ENCODE data around the gene RHOBTB1.
A peak's percentile ranks its signal among the peaks of the same experiment; 100 is the strongest.

RHOBTB1 gene

DNA sequence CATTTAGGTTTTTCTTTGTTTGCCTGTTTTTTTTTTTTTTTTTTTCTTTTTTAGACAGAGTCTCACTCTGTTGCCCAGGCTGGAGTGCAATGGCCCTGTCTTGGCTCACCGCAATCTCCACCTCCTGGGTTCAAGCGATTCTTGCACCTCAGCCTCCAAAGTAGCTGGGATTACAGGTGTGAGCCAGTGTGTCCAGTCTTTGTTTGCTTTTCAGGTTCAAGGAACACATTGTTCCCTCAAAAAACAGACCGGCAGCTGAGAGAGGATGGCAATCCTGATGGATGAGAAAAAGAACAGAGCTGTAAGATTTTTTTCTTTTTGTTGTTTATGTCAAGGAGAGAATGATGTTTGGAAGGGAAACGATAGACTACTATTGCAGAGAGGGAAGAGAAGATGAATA lies 23.3 kb upstream of the RHOBTB1 start:
- DNase-seq (ENCODE audit: low read depth in 1 of 2, low spot score in 1 of 2) = no peak

DNA sequence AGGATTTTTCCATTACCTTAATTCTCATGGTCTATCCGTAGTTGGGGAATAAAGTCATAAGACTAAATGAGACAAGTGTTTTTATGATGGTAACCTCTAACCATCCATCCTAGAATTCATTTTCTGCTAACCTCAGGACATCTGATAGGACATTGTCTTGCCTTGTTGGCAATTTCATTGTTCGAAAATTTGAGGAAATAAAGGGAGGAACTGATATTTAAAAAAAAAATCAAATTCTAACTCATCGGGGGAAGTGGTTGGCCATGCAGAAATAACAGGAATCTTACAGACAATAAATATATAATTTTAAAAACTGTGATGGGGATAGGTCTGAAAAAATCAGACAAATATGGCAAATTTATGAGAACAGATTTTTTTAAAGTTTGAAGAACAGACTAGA lies 21.7 kb upstream of the RHOBTB1 start:
- DNase-seq (ENCODE audit: low read depth in 1 of 2, low spot score in 1 of 2) = no peak

DNA sequence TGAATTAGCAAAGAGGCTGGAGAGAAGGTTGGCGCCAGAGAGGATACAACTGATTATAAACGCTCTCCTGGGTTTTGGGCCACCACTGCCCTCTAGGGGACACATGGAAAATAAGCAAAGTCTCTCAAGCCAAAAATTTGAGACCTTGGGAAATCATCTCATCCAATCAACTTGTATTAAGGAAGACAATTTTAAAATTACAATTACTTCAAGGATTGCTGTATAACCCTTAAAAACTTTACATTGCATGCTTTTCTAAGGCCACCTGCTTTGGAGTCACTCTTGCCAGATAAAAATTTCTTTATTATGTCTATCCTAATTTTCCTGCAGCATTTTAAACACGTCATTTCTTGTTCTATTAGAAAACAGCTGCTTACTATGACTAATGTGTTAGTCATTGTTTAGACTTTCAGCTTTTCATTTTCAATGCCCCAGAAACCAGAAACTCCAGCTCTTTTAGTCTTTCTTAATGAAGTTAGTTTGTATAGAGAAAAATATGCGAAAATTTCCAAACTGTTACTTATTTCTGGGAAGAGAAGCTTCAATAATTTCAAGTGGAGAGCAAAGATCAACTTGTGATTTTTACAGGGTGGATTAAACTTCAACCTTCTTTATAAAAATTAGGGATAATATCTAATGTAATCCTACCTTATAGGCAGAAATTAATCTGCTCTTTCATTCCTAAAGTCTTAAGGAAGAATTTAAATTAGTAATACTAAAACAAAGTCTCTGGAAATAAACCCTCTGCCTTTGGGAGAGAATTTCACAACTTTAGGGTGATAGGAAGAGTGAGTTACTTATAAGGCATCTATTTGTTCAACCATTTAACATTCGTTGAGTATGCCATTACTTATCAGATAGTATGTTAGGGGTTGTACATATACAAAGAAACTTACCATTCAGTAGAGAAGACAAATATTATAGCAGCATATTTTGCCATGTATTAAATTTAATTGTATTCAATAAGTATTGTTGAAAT lies 20.6 kb upstream of the RHOBTB1 start:
- DNase-seq (ENCODE audit: low read depth in 1 of 2, low spot score in 1 of 2) = peak in 1 of 2 donors; percentile 9

DNA sequence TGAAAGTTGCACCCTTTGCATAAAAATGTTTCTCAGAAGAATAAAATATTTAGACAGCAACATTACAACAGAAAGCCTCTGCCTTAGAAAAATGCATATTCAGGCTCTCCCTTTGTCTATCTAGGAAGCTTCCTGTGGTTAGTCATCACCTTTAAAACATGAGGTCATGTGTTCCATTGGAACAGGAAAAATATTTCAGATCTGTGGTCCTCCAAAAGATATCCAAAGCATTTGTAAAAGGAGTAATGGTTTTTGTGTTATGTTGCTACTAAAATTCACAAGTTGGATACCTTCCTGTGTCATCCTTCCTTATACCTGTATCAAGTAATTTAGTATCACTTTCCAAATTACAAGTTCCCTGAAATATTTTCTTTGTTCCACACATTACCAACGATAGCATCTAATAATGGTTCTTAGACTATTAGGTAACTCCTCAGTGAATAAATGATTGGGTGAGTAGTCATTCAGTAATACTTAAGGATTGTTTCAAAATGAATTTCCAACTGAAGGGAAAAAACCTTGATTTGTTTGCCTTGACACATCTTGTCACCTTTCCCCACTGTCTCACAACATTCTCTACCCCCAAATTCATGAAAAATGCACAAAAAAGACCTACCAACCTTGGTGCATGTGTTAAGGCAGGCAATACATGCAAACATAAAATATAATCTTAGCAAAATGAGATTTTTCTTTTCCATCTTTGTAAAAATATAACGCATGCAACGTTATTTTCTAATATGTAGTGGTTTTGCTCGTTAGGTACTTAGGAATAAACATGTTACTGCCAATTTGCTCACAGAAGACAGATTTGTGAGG lies 19.7 kb upstream of the RHOBTB1 start:
- DNase-seq (ENCODE audit: low read depth in 1 of 2, low spot score in 1 of 2) = no peak

DNA sequence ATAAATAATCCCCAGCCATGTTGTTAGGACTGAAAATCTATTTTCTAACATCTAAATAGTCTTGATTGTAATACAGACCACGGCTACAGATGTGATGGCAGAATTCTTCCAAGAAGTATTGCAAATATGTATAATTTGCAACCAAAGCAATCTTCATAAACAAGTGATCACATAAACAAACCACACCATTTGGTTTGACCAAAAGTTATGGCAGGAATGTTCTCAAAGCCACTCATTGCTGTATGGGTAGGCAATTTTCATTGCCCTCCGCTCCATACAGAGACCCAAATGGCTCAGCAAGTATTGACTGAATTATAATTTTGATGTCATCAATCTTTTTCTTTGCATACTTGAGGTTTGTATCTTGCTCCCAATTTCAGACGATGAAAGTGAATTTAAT lies 19.0 kb upstream of the RHOBTB1 start:
- no peak for DNase-seq (ENCODE audit: low read depth in 1 of 2, low spot score in 1 of 2)

DNA sequence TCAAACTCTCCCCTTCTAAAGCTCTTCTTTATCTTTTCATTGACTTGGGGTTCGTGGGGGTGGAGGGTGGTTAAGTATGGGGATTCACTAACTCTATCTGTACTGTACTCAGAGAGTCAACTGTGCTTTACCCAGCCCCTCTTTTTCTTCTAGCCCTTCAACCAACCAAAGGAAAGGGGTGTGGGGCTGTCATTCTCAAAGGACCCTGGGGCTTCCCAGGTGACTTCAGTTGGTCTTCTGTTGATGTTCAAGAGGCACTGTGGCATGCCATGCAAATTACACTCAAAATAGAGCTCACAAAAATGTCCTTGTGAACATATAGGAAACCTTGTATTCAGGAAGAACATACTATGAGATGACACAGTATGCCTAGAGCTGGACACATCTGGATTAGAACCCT lies 16.9 kb upstream of the RHOBTB1 start:
- DNase-seq (ENCODE audit: low read depth in 1 of 2, low spot score in 1 of 2) = no peak

DNA sequence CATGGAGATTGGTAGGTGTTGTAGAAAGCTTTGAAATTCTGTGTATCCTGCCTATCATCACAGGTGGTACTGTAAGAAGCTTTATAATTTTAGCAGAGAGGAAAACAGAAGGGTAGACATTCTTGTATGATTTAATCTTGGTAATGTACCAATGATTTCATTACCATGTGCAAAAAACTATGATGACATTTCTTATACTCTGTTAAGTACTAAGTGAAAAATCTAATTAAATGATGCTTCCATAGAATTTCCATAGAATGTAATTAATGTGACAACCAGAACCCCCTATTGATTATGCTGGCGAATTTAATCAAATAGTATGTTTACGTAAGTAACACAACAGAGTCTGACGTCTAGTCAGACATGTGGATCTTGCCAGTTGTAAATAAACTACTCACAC lies 16.0 kb upstream of the RHOBTB1 start:
- no peak for DNase-seq (ENCODE audit: low read depth in 1 of 2, low spot score in 1 of 2)

DNA sequence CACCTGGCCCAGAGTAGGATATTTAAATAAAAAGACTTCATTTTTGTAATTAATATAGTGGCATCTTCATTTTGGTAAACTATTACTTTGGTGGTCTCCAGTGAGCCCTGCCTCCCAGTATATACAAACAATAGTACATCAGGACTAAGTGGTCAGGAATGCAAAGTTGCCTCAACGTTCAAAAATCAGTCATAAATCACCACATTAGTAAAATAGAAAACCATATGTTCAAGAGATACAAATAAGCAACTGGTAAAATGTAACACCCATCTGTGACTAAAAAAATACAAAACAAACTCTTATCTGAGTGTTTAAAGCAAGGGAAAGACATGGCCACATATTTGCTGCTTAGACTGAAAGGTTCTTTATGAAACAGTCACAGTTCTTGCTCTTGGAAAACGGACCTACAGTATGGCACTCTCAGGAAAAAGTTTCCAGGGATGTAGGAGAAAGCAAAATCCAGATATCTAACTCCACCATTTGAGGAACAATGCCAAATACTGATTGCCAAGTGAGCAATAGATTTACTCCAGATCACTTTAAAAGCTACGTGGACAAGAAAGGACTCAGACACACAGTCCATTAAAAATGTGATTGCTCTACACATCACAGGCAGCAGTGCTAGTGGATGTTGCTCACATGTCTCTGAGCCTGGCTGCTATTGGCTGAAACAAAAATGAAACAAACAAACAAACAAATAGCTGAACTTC lies 15.1 kb upstream of the RHOBTB1 start:
- no peak for DNase-seq (ENCODE audit: low read depth in 1 of 2, low spot score in 1 of 2)

DNA sequence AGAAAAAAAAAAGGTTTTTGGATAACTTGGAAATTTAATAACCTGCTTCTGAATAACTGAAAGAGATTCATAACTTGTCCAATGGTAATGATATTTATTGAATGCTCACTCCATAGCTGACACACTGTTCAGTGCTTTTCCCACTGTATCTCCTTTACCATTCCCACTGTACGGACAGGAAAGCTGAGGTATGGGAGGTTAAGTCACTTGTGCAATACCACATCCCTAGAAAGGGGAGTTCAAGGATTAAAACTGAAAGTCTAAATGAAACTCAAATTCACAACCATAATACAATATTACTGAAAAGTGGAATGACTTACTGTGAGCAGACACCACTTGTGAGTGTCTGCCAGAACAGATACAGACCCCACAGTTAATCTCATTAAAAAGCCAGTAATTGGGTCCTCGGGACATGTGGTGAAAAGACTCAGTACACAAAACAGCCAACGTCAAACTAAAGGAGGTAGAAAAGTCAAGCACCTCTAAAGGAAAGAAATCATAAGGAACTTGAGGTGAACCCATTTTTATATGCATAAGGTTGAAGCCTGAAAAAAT lies 13.8 kb upstream of the RHOBTB1 start:
- no peak for DNase-seq (ENCODE audit: low read depth in 1 of 2, low spot score in 1 of 2)

DNA sequence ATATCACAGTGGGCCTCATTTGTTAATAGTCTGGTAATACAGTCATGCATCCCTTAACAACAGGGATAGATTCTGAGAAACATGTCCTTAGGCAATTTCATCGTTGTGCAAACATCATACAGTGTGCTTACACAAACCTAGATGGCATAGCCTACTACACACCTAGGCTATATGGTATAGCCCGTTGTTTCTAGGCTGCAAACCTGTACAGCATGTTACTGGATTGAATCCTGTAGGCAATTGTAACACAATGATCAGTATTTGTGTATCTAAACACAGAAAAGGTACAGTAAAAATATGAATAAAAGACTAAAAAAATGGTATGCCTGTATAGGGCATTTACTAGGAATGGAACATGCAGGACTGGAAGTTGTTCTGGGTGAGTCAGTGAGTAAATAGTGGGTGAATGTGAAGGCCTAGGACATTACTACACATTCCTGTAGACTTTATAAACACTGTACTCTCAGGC lies 12.0 kb upstream of the RHOBTB1 start:
- no peak for DNase-seq (ENCODE audit: low read depth in 1 of 2, low spot score in 1 of 2)

DNA sequence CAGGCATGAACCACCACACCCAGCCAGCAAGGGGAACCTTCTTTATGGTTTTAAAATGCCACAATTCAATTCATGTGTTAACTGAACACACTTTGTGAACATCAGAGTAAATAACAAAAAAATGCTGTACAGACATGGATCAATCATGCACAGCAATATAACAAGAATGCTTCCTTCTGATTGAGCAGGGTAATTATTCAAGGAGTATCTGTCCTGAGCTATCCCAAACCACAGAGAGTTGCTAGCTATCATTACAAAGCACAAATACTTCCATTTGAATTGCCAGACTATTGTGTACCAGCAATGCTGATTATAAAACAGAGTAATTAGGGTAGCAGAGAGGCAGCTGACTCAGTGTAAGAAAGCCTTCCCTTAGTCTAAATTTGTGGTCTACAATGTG lies 11.3 kb upstream of the RHOBTB1 start:
- DNase-seq (ENCODE audit: low read depth in 1 of 2, low spot score in 1 of 2) = no peak

DNA sequence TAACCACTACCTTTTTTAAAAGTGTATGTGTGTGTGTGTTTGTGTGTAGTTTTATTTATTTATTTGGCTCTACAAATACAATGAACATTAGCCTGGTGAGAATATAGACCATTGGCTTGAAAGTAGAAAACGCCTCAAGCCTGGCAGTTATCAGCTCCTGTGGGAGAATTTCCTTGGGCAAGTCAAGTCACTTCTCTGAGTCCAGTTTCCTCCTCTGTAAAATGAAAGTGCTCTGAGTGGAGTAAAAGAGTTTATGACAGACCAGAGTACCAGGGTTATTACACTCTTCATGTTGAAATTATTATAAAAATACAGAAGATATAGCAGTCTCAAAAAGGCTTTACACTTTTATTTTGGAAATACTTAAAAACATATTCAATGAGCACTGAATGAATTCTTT lies 10.1 kb upstream of the RHOBTB1 start:
- DNase-seq (ENCODE audit: low read depth in 1 of 2, low spot score in 1 of 2) = no peak

DNA sequence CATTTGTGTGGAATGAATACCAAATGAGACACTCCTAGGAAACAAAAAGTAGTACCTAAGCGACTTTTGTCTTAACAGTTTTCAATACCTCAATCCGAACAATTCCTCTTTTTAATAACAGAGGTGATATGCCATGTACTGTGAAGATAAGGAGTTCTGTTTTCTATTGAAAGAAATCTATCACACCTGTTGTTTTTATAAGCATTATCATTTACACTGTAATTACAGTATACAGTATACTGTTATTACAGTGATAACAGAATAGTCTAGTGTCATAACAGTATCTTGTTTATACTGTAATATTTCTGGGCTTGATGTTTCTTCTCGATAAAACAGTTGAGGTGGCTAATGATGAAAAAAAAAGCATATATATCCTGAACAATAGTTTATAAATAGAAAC lies 9.4 kb upstream of the RHOBTB1 start:
- DNase-seq (ENCODE audit: low read depth in 1 of 2, low spot score in 1 of 2) = no peak

DNA sequence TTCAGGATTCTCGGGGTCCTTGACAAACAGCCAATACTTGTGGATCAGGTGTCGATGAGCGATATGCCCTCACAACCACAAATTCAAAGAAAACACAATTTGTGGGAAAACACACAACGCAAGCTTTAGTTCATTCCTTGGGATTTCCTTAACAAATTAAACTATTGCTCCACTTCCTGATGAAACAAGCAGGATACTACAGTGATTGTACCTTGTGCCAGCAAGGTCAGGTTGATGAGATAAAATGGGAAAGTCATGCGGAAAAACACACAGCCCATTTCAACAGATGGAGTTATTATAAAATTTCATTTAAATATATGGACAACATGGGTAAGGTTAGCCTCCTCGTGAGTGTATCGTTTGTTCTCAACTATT lies 8.8 kb upstream of the RHOBTB1 start:
- DNase-seq (ENCODE audit: low read depth in 1 of 2, low spot score in 1 of 2) = no peak

DNA sequence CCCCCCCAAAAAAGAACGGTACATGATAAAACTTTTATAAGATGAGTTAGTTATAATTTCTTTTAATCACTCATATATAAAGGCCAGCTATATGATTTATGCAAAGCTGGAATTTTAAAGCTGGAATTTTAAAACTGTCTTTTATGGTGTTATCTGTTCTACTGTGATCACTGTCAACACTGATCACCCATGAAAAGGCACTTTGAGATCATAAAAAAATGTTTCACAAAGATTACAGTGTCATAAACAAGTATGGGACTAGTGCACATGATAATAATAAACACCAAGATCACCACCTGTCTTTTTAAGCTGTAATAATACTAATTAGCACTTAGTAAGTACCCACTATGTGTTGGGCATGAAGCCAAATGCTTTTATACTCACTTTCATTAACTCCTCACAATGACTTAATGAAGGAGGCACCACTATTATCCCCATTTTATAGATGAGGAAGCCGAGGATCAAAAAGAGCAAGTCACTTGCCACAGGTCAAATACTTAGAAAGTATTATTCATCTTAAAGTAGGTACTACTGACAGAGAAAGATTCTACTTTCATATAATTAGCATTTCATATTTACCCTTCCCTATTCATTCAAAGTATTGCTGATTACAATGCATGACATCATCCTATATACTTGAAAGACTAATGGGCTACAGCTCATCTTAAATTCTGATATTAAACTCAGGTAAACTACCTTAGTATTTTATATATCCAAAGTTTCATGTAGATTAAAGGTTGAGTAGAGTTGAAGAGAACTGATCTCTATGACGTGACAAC lies 8.3 kb upstream of the RHOBTB1 start:
- DNase-seq (ENCODE audit: low read depth in 1 of 2, low spot score in 1 of 2) = no peak

DNA sequence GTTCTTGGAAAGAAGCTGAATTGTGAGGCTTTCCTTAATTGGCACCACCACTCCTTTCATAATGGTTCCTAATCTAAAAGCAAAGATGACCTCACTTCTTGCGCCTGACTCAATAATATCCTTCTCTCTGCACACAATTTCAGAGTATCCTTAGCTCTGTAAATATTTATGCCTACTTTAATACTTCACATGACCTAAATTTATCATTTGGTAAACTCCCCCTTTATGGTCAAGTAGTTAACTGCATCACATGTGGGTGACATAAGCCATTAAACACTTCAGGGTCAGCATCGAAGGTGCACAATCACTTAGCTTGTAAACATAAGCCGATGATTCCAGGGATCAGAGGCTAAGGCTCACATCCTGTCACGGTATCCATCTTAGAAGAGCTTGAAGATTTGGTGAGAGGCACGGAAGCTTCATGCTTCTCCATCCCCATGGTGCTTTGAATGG lies 7.3 kb upstream of the RHOBTB1 start:
- DNase-seq (ENCODE audit: low read depth in 1 of 2, low spot score in 1 of 2) = no peak

DNA sequence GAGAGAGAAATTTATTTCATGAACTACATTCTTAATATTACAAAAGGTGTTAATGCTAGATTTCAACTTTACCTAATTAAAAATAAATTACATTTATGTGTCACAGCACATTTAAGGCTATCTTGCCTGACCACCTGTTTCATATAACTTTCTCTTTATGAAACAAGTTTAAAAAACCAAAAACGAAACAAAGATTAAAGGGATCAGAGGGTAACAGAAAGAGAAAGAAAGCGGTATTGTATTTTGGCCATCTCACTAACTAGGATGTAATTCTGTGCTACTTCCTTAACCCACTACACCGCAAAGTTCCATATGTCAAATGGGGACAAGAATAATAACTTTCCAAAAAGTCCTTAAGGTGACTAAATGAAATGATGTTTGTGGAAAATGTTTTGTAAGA lies 6.3 kb upstream of the RHOBTB1 start:
- no peak for DNase-seq (ENCODE audit: low read depth in 1 of 2, low spot score in 1 of 2)

DNA sequence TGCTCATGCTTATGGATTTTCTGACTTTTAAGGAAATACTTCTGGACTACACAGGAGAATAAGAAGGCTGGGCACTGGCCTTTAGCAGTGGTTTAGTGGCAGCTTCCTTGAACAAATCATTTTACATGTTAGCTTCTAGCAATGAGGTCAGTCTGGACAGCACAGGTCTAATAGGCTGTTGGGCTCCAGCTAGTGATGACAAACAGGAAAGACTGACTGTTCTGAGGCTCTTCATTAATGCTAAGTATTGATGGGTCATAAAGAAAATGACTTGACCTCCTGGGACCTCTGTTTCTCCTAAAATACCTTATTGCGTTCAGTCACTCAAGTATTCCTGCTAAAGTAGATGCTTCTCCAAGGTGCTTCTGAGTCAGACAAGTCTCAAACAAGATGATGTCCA lies 4.9 kb upstream of the RHOBTB1 start:
- DNase-seq (ENCODE audit: low read depth in 1 of 2, low spot score in 1 of 2) = no peak

DNA sequence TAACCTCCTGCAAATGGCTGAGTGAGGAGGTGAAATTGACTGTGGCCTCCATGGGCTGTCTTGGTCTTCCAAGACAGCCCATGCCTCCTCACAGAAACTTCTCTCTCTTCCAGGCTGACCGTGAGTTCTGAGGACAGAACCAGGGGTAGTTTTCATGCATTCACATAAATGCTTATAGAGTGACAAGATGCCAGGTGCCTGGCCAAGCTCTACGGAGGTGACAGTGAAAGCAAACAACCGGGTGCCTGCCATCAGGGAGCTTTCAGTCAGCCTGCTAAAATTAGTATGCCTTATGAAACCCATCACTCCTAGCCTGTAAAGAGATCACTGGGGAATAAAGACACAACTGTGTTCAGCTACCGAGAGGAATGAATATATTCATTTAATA lies 919 bp upstream of the RHOBTB1 start:
- no peak for DNase-seq (ENCODE audit: low read depth in 1 of 2, low spot score in 1 of 2)

DNA sequence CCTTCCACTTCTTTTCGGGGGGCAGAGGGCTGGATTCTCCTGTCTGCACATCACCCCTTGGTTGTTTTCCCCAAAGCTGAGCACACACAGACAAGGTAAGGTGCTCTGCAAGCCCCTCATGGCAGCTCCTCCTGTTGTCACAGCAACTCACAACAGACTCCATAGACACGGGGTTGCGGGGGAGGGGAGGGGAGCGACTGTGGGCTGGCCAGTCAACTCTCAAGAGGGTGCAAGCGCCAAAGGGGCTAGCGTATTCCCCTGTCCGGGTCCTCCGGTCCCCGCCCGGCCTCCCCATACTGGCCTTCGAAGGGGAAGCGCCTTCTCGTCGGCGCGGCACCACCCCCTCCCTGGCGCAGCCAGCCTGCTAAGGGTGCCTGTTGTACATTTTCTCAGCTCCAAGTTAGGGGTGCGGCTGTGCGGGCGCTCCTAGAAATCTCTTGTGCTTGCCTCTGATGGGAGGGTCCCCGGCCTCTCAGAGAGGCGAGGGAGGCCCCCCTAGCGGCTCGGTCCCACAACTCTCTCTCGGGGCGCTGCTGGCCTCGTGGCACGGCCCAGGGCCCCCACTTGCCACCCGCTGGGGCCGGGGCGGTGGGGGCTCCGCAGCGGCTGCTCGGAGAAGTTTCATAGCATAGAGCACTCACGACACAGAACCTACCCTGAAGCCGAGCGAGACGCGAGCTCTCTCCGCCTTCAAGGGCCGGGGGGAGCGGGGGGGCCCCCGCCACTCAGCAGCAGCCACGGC lies 498 bp downstream of the RHOBTB1 start:
- DNase-seq (ENCODE audit: low read depth in 1 of 2, low spot score in 1 of 2) = no peak
